Measurements from ENCODE around the gene NOS1. TPM values are rescaled to one million over a fixed set of nuclear protein-coding genes. Genes with fewer than 3 reads are reported as not detected.
A peak's percentile ranks its signal among the peaks of the same experiment; 100 is the strongest.

The NOS1 gene
- total RNA-seq (ENCODE audit: low replicate concordance) = 0.48 and 0.52 TPM in 2 replicates
- long read RNA-seq = 0 reads

DNA sequence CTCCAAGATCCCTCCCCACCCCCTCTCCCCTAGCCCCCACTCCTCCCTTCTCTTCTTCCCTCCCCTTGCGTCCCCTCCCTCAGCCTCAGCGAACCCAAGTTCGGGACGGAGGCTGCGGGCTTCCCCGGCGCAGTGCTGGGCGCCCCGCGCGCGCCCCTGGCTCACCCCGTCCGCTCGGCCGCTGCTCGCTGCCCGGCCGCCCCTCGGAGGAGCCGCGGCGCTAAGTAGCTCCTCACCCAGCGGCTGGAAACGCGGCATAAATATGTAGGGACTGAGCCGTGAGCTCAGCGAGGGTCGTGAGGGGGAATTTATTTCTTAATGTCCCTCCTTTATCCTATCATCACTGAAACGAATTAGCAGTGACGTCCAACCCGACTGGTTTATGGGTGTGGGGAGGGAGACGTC is at the start of gene NOS1:
Gene NOS1 (minus strand): TSS at position 280 of the 405 bp plus-strand sequence. CDS start 30,557 bp downstream, outside the sequence.
- H3K4me1 Mint-ChIP-seq (ENCODE audit: unreplicated experiment) = no peaks in the 10 kb centered on the region
- TF ChIP-seq, protein P1, sequence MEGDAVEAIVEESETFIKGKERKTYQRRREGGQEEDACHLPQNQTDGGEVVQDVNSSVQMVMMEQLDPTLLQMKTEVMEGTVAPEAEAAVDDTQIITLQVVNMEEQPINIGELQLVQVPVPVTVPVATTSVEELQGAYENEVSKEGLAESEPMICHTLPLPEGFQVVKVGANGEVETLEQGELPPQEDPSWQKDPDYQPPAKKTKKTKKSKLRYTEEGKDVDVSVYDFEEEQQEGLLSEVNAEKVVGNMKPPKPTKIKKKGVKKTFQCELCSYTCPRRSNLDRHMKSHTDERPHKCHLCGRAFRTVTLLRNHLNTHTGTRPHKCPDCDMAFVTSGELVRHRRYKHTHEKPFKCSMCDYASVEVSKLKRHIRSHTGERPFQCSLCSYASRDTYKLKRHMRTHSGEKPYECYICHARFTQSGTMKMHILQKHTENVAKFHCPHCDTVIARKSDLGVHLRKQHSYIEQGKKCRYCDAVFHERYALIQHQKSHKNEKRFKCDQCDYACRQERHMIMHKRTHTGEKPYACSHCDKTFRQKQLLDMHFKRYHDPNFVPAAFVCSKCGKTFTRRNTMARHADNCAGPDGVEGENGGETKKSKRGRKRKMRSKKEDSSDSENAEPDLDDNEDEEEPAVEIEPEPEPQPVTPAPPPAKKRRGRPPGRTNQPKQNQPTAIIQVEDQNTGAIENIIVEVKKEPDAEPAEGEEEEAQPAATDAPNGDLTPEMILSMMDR (conservative IDR thresholded peaks at IDR 0.05) = no peak
- H3K4me3 Mint-ChIP-seq = peak within 1 kb of the TSS; percentile 80
- peaks cover 95% of the 10 kb centered on the region for H3K27me3 Mint-ChIP-seq
- H3K27ac Mint-ChIP-seq = no peak within 1 kb of the TSS
- no peak for DNase-seq (ENCODE audit: extremely low spot score, unreplicated experiment)
- no peaks in the 10 kb centered on the region for H3K9me3 Mint-ChIP-seq
- no peaks in the 10 kb centered on the region for H3K36me3 Mint-ChIP-seq

DNA sequence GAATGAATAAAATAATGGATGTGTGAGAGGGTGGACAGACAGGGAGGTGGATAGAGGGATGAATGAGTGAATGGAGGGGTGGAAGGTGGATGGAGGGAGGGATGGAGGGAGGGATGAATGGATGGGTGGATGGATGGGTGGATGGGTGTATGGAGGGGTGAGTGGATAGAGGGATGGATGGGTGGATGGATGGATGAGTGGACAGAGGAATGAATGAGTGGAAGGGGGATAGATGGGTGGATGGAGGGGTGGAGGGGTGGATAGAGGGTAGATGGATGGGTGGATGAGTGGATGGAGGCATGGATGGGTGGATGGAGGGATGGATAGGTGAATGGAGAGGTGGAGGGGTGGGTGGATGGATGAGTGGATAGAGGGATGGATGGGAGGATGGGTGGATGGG is 47.9 kb upstream of the NOS1 start:
- no peaks in the 10 kb centered on the region for H3K9me3 Mint-ChIP-seq
- no peak overlapping the region for H3K27ac Mint-ChIP-seq
- no peak for DNase-seq (ENCODE audit: extremely low spot score, unreplicated experiment)
- H3K27me3 Mint-ChIP-seq = peaks cover 38% of the 10 kb centered on the region
- H3K4me1 Mint-ChIP-seq (ENCODE audit: unreplicated experiment) = peaks cover 22% of the 10 kb centered on the region
- H3K4me3 Mint-ChIP-seq = no peak overlapping the region
- TF ChIP-seq, protein P1 (conservative IDR thresholded peaks at IDR 0.05) = no peak
- no peaks in the 10 kb centered on the region for H3K36me3 Mint-ChIP-seq

DNA sequence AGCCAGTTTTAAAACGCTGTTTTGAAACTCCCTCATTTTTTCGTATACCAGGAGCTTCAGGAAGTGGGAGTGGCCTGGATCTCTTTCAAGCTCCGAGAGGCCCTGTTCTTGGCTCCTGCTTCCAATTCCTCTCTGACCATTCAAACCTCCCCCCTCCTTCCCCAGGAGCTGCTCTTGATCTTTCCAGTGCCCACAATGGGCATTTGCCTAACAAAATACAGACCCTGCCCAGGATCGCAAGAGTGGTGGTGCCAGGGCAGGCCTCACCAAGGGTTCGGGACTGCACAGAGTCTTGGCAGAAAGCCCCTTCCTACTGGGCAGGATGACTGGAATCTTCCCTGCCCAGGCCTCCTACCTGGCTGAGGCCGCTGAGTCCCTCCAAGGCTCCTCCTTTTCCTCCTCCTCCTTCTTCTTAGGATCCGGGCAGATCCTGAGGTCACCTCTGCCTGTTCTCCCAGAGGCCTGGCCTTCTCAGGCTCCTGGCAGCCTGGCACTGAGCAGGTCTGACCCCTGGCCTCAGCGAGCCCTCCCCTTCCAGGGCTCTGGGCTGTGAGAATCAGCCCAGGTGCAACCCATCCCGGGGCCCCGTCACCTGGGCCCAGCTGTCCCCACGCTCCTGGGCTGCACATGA is 46.9 kb upstream of the NOS1 start:
- Mint-ChIP-seq H3K27ac (peak overlapping the region; percentile 21), H3K27me3 (peaks cover 37% of the 10 kb centered on the region), H3K4me3 (peak overlapping the region; percentile 7), H3K36me3 (no peaks in the 10 kb centered on the region), H3K4me1 (ENCODE audit: unreplicated experiment) (peaks cover 22% of the 10 kb centered on the region), H3K9me3 (no peaks in the 10 kb centered on the region)
- TF ChIP-seq, protein P1 (conservative IDR thresholded peaks at IDR 0.05) = no peak
- DNase-seq (ENCODE audit: extremely low spot score, unreplicated experiment) = no peak

DNA sequence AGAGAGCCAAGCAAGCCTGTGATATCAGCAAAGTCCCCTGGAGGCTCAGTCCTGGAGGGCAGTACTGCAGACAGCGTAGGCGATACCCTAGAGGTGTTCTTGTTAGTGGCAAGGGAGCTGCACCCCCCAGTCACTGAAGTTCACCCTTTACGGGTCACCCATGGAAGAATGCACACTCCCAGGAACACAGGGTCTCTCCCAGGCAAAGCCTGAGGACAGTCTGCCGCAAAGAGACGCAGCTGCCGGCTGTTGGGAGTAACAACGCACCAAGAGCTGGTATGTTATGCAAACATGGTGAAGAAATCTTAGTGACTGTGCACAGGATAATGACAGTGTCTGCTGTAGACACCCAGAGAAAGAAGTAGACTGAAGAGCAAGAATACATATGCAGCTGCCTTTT is 43.5 kb upstream of the NOS1 start:
- no peak overlapping the region for H3K27ac Mint-ChIP-seq
- H3K4me1 Mint-ChIP-seq (ENCODE audit: unreplicated experiment) = peaks cover 19% of the 10 kb centered on the region
- H3K27me3 Mint-ChIP-seq = peaks cover 45% of the 10 kb centered on the region

DNA sequence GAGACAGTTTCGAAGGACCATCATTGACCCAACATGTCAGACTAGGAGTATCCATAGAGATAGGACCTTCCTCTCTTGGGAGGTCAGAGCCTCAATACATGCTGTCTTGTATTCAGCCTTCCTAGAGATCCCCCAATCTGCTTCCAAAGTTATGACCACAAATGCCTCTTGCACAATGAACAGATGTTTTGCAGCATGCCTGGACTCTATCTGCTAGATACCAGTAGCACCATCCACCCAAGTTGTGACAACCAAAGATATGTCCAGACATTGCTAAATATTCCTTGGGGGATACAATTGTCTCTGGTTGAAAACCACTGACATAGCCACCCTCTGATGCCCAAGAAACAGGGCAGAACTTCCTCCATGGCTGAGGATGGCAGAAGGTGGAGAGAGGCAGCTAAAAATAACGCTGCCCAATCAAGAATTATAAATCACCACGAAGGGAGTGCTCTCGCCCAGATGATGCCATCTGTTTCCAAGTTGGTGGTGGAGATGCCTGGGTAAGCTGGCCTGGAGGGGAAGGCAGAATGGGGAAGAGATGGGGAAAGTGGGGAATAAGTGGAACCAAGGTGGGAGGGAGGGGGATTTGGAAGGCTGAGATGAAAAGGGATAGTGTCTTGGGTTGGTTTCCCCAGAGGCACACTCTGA is 42.9 kb upstream of the NOS1 start:
- Mint-ChIP-seq H3K27ac (no peak overlapping the region), H3K4me3 (no peak overlapping the region), H3K9me3 (no peaks in the 10 kb centered on the region), H3K27me3 (peaks cover 45% of the 10 kb centered on the region), H3K4me1 (ENCODE audit: unreplicated experiment) (peaks cover 19% of the 10 kb centered on the region), H3K36me3 (no peaks in the 10 kb centered on the region)
- DNase-seq (ENCODE audit: extremely low spot score, unreplicated experiment) = no peak
- TF ChIP-seq, protein P1 (conservative IDR thresholded peaks at IDR 0.05) = no peak

More for the DNA sequence above, 43.5 kb upstream of the NOS1 start:
- no peaks in the 10 kb centered on the region for H3K9me3 Mint-ChIP-seq
- no peak for DNase-seq (ENCODE audit: extremely low spot score, unreplicated experiment)
- H3K36me3 Mint-ChIP-seq = no peaks in the 10 kb centered on the region
- TF ChIP-seq, protein P1 (conservative IDR thresholded peaks at IDR 0.05) = no peak
- no peak overlapping the region for H3K4me3 Mint-ChIP-seq

Data from type B pancreatic cell (in vitro differentiated cells).